B cell (primary cell): ENCODE results near the gene SNTN. TPM values are rescaled to one million over a fixed set of nuclear protein-coding genes. Genes with fewer than 3 reads are reported as not detected.

Source experiments
- ATAC-seq: fragments of 200-7000 bp; cut with Tn5 transposase; one replicate; pipeline ENCODE4 v1.10.0; 2021; ENCODE audit warnings: low read depth, mild to moderate bottlenecking, moderate number of reproducible peaks, moderate library complexity
- CTCF ChIA-PET: fragments of 350-600 bp; sonication (Branson Sonifier 250); formaldehyde crosslinking; loops from one replicate; lab custom pipeline; 2021; ENCODE audit warnings: antibody characterized with exemption, inconsistent platforms; lab: Charles Lee
- POLR2A ChIA-PET: fragments of 350-600 bp; sonication (Branson Sonifier 250); formaldehyde crosslinking; loops from one replicate; lab custom pipeline; 2021; ENCODE audit warnings: antibody characterized with exemption; lab: Charles Lee
- DNase-seq: peaks from one replicate; pipeline ENCODE4 v3.0.0; 2013
- H2AFZ ChIP-seq: 2 replicates; pipeline ENCODE4 v1.6.1; 2012; ENCODE audit warnings: mild to moderate bottlenecking, low read depth, low read length; ENCODE audit not compliant: insufficient read depth, poor library complexity, severe bottlenecking
- H3K27ac ChIP-seq, 2 donors: 1 replicate in 1 of 2; 2 replicates in 1 of 2; pipeline ENCODE4 v1.5.1; 2012 to 2013; ENCODE audit warnings: low read length in 2 of 2, mild to moderate bottlenecking in 2 of 2, moderate library complexity in 1 of 2
- H3K27me3 ChIP-seq, 4 experiments: fragments of 200-600 bp in 1 of 4; sonication (generic) in 1 of 4; replicated peaks in 1 of 4; 1 replicate in 2 of 4; 2 replicates in 2 of 4; pipeline versions ENCODE4 v1.6.1 to v1.7.0; 2013 to 2016; ENCODE audit warnings: low read length in 3 of 4, mild to moderate bottlenecking in 2 of 4, mixed read lengths in 1 of 4, moderate library complexity in 1 of 4; ENCODE audit not compliant: insufficient read depth in 4 of 4, control insufficient read depth in 3 of 4; ENCODE audit errors: control extremely low read depth in 1 of 4
- H3K36me3 ChIP-seq, 2 experiments: replicated peaks in 1 of 2; 1 replicate in 1 of 2; 2 replicates in 1 of 2; pipeline versions ENCODE4 v1.6.1 to v1.7.1; 2013; ENCODE audit warnings: low read length in 1 of 2; ENCODE audit not compliant: insufficient read depth in 2 of 2, control insufficient read depth in 1 of 2; ENCODE audit errors: control extremely low read depth in 1 of 2, extremely low read depth in 1 of 2
- H3K4me1 ChIP-seq, 2 donors: fragments of 200-600 bp in 1 of 2; sonication (generic) in 1 of 2; 1 replicate in 1 of 2; 2 replicates in 1 of 2; pipeline versions ENCODE4 v1.5.1 to v1.6.1; 2013 to 2017; ENCODE audit warnings: low read length in 2 of 2; ENCODE audit not compliant: control insufficient read depth in 2 of 2, insufficient read depth in 2 of 2
- H3K4me2 ChIP-seq: replicated peaks from 2 replicates; pipeline ENCODE3; 2012; ENCODE audit warnings: mild to moderate bottlenecking, low read depth, low read length; ENCODE audit not compliant: poor library complexity, severe bottlenecking
- H3K4me3 ChIP-seq, 5 experiments: fragments of 200-600 bp in 1 of 5; sonication (generic) in 1 of 5; 1 replicate in 3 of 5; 2 replicates in 2 of 5; pipeline versions ENCODE4 v1.5.1 to v1.7.0; 2011 to 2016; ENCODE audit warnings: low read length in 4 of 5, mild to moderate bottlenecking in 4 of 5, low read depth in 2 of 5, control low read depth in 1 of 5, moderate library complexity in 1 of 5; ENCODE audit not compliant: insufficient read depth in 1 of 5; ENCODE audit errors: control extremely low read depth in 1 of 5, extremely low read depth in 1 of 5
- H3K79me2 ChIP-seq: fragments of 200-600 bp; sonication (generic); one replicate; pipeline ENCODE4 v1.6.0; 2016; ENCODE audit warnings: low read length; ENCODE audit not compliant: control insufficient read depth, insufficient read depth
- H3K9ac ChIP-seq: fragments of 200-600 bp; sonication (generic); 2 replicates; pipeline ENCODE4 v1.6.1; 2017; ENCODE audit warnings: mild to moderate bottlenecking, low read length, moderate library complexity
- H3K9me3 ChIP-seq, 3 donors: one replicate each; pipeline versions ENCODE4 v1.6.1 to v1.7.1; 2013; ENCODE audit warnings: low read length in 2 of 3; ENCODE audit not compliant: control insufficient read depth in 2 of 3, insufficient read depth in 1 of 3; ENCODE audit errors: control extremely low read depth in 1 of 3
- H4K20me1 ChIP-seq: 2 replicates; pipeline ENCODE4 v1.6.0; 2012; ENCODE audit warnings: mild to moderate bottlenecking, low read length; ENCODE audit not compliant: insufficient read depth, control insufficient read depth, poor library complexity, severe bottlenecking
- H3K27ac Mint-ChIP-seq: one replicate; pipeline ENCODE4 v1.8.0; 2021; ENCODE audit warnings: mixed read lengths
- H3K27me3 Mint-ChIP-seq: one replicate; pipeline ENCODE4 v1.8.0; 2021; ENCODE audit warnings: mixed read lengths
- H3K4me1 Mint-ChIP-seq: one replicate; pipeline ENCODE4 v1.8.0; 2021; ENCODE audit warnings: mixed read lengths
- H3K4me3 Mint-ChIP-seq: one replicate; pipeline ENCODE4 v1.8.0; 2021; ENCODE audit warnings: mixed read lengths
- H3K9me3 Mint-ChIP-seq: one replicate; pipeline ENCODE4 v1.8.0; 2022; ENCODE audit warnings: mixed read lengths; ENCODE audit not compliant: insufficient read depth
- EZH2 ChIP-seq: IDR thresholded peaks from 2 replicates; pipeline ENCODE4 v1.6.1; 2012; ENCODE audit warnings: borderline replicate concordance, low read depth, mild to moderate bottlenecking, moderate library complexity, low read length; ENCODE audit not compliant: insufficient read depth, poor library complexity, severe bottlenecking
- WGBS: methylation state at CpG from one replicate; pipeline ENCODE4 v1.1.5; 2013; ENCODE audit warnings: missing lambda C conversion rate; ENCODE audit not compliant: insufficient coverage; 5-methylcytosine and 5-hydroxymethylcytosine counted together
- intact Hi-C: fragments of 100-400 bp; cut with micrococcal nuclease; formaldehyde crosslinking; loops from one replicate; pipeline ENCODE4 v1.10.0; 2022
- polyA plus RNA-seq: library from polyadenylated mRNA; depleted of rRNA; stranded (reverse); fragments of >200 nt; gene quantifications from 2 replicates; pipeline ENCODE4 v1.2.3, GENCODE V29; 2012
- total RNA-seq, 2 donors: library from RNA; stranded (reverse); fragments of 120-200 nt in 1 of 2; gene quantifications; 1 replicate in 1 of 2; 2 replicates in 1 of 2; pipeline versions ENCODE4 v1.2.3 to v1.2.4, GENCODE V29; 2013 to 2022
- TF ChIP-seq, protein P1 (sequence below): fragments of 200-600 bp; IDR thresholded peaks from one replicate; pipeline ENCODE4 v1.8.0; 2022; ENCODE audit warnings: antibody characterized with exemption, mild to moderate bottlenecking

SNTN gene
- total and polyA plus RNA-seq, 2 donors (not counting 1 experiment from before 2014, with no cell fraction given) = not detected

DNA sequence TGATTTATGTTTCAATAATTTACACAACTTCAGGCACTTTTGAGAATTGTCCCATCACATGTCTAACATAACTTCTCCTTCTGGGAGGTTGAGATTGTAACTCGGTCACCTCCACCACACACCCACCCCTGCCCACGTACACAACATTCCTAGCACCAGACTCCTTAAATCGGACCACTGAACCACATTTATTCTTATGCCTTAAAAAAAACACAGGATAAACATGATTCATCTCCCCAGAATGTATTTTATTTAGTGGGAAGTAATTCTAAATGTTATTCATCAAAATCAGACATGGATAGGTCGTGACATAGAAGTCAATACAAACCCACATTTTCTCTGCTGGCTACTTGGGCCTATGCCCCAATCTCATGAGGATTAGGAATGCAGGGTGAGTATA is 3.0 kb downstream of the SNTN start:
- no peak overlapping the region for H3K4me3 ChIP-seq
- CTCF ChIA-PET = no interaction called here
- H3K36me3 ChIP-seq = no peaks in the 10 kb centered on the region
- no peaks in the 10 kb centered on the region for H3K4me1 ChIP-seq
- H3K9me3 Mint-ChIP-seq = no peaks in the 10 kb centered on the region
- no peaks in the 10 kb centered on the region for H3K27me3 ChIP-seq
- no peaks in the 10 kb centered on the region for H3K79me2 ChIP-seq
- WGBS = no CpG with 5 or more reads among the region's 4 CpGs
- no peak overlapping the region for H2AFZ ChIP-seq
- H3K27ac ChIP-seq = no peak overlapping the region
- no peak for TF ChIP-seq EZH2
- TF ChIP-seq, protein P1, sequence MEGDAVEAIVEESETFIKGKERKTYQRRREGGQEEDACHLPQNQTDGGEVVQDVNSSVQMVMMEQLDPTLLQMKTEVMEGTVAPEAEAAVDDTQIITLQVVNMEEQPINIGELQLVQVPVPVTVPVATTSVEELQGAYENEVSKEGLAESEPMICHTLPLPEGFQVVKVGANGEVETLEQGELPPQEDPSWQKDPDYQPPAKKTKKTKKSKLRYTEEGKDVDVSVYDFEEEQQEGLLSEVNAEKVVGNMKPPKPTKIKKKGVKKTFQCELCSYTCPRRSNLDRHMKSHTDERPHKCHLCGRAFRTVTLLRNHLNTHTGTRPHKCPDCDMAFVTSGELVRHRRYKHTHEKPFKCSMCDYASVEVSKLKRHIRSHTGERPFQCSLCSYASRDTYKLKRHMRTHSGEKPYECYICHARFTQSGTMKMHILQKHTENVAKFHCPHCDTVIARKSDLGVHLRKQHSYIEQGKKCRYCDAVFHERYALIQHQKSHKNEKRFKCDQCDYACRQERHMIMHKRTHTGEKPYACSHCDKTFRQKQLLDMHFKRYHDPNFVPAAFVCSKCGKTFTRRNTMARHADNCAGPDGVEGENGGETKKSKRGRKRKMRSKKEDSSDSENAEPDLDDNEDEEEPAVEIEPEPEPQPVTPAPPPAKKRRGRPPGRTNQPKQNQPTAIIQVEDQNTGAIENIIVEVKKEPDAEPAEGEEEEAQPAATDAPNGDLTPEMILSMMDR = no peak
- no peaks in the 10 kb centered on the region for H3K9me3 ChIP-seq
- no peaks in the 10 kb centered on the region for H4K20me1 ChIP-seq
- no peak overlapping the region for H3K4me2 ChIP-seq
- H3K27me3 Mint-ChIP-seq = no peaks in the 10 kb centered on the region
- no peak for ATAC-seq
- no peak for DNase-seq
- H3K9ac ChIP-seq = no peak overlapping the region
- POLR2A ChIA-PET = no interaction called here
- no peak overlapping the region for H3K4me3 Mint-ChIP-seq
- no peaks in the 10 kb centered on the region for H3K4me1 Mint-ChIP-seq
- intact Hi-C loops = no loop called here
- H3K27ac Mint-ChIP-seq = no peak overlapping the region

DNA sequence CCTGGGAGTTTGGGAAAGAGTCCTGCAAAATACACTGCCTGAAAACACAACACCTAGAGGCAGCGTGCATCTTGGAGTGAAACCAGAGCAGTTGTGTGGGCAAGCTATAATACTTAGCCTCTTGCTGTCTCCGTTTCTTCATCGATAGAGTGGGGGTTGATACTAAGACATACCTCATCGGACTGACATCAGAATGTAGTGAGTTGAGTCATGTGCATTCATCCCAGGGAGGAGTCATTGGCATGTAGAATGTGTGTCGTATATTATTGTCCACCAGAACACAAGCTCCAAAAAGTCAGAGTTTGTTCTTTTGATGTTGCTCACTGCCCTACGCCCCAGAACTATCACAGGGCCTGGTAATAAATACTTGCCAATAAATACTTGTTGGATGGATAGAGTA is 4.3 kb downstream of the SNTN start:
- H3K4me1 Mint-ChIP-seq = no peaks in the 10 kb centered on the region
- Histone ChIP-seq H4K20me1 (no peaks in the 10 kb centered on the region), H3K27me3 (no peaks in the 10 kb centered on the region), H3K4me1 (no peaks in the 10 kb centered on the region), H3K27ac (no peak overlapping the region), H3K4me3 (no peak overlapping the region), H3K79me2 (no peaks in the 10 kb centered on the region), H3K9me3 (no peaks in the 10 kb centered on the region), H2AFZ (no peak overlapping the region), H3K36me3 (no peaks in the 10 kb centered on the region), H3K9ac (no peak overlapping the region), H3K4me2 (no peak overlapping the region)
- intact Hi-C loops = no loop called here
- TF ChIP-seq, protein P1 = no peak
- no peak for TF ChIP-seq EZH2
- no peak overlapping the region for H3K4me3 Mint-ChIP-seq
- no peaks in the 10 kb centered on the region for H3K9me3 Mint-ChIP-seq
- no peaks in the 10 kb centered on the region for H3K27me3 Mint-ChIP-seq
- POLR2A ChIA-PET = no interaction called here
- no peak overlapping the region for H3K27ac Mint-ChIP-seq
- 91% methylated on average over 4 of the region's 6 CpGs for WGBS
- DNase-seq (no peak), ATAC-seq (no peak)
- CTCF ChIA-PET = no interaction called here
